HG03439 (cell line): ENCODE results near the gene DCPS.
"Not testable (repeated sequence)": the region's sequence is repeated elsewhere in the genome, so short reads cannot be mapped to it uniquely, and the experiment has no call there.

ENCODE experiments used
- ATAC-seq: cut with Tn5 transposase; IDR thresholded peaks from one replicate; pipeline ENCODE4 v1.9.1; 2021; ENCODE audit warnings: mild to moderate bottlenecking, moderate library complexity; ENCODE audit not compliant: unreplicated experiment

Gene DCPS

DNA sequence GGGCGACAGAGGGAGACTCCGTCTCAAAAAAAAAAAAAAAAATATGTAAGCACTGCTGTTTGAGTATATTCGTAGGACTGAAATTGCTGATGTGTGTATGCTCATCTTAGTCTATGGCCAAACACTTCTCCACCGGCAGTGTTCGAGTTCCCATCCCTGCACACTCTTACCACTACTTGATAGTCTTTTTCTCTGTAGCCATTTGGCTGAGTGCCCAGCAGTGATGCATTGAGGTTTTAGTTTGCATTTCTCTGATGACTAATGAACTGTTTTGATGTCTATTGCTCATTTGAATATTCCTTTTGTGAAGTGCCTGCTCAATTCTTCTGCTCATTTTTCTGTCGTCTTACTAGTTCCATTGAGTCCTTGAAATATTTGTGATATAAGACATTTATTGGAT, 19.0 kb upstream of the DCPS start:
- ATAC-seq = peak; percentile 69

DNA sequence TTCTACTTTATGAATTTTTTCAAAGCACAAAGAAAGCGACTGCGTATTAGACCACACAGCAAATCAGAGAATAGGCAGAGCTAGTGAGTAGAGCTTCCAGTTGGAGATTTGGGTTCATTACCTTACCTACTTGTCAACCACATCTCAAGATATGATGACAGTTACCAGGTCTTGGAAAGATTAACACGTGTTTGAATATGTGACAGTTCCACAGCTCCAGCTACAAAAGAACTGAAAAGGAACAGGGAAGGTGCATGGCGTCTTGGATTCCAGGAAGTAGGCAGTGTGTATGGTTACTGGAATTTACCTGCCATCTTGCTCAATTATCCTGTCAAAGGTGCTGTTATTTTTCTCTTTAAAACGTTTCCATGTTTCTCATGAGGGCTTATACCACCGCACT, 15.6 kb upstream of the DCPS start:
- ATAC-seq = no peak

DNA sequence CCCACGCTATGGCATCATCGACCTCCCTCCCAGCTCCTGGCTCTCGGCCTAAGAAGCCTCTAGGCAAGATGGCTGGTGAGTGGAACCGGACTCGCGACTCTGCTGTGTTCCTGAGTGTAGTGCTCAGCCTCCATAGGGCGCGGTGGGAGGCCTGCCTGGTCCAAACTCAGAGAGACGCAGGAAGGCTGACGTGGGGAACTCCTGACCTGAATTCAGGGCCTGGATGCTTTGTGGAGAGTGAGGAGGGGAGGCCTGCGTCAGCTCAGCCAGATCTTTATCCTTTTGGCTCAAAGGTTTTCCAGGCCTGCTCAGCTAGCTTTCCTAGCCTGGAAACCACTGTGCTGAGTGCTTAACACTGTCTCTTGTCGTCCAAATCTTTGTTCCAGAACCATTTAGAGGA, 13.0 kb upstream of the DCPS start:
- ATAC-seq = no peak

DNA sequence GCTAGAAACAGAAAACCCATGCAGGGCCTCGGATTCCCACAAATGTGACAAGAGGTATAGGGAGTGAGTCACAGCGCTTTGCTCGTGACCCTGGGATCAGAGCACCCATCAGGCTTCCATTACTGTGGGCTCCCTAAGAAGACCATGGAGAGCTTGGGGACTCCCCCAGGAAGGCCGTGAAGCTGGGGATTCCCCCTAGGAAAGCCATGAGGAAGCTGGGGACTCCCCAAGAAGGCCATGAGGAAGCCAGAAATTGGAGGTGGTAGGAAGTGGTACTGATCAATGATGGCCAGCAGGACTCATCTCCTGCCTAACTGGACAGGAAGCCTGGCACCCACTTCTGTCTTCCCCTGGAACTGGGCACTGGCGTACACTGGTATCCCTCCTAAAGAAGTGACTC, 10.1 kb upstream of the DCPS start:
- ATAC-seq = peak; percentile 57

DNA sequence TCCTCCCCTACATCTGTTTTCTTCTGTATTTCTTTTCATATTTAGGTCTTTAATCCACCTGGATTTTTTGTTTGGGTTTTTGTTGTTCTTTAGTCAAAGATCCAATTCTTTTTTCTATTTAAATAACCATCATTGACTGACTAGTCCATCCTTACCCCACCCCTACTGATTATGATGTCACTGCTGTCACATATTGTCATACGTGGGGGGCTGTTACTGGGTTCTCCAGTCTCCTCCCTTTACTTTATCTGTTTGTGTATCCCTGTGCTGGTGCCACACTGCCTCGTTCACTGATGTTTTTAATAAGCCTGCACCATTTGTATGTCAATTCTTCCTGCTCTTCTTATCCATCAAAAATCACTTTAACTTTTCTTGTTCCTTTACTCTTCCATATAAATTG, 6.9 kb upstream of the DCPS start:
- no peak for ATAC-seq

DNA sequence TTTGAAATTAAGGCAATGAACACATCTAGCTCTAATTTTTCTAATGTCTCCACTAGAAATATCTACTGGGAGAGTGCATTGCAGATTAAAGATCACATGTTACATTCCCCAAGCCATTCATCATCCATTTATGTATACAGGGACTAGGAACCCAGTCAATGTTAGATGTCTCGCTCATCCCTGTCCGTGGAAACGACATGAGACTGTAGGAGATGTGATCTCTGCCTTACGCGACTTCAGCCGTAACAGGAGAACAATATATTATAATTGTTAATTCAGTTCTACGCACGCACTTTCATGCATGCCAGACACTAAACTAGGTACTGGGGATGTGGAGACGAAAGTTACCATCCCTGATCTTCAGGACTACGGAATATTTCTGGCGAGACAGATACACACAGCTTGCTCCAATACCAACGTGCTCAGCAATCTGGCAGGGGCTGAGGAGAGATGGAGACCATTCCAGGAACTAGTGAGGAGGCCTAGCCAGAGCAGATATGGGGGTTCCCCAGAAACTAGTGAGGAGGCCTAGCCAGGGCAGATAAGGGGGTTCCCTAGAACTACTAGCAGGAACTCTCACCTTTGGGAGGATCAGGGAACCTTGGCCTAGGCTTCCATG, 706 bp downstream of the DCPS start:
- ATAC-seq = peak; percentile 5

DNA sequence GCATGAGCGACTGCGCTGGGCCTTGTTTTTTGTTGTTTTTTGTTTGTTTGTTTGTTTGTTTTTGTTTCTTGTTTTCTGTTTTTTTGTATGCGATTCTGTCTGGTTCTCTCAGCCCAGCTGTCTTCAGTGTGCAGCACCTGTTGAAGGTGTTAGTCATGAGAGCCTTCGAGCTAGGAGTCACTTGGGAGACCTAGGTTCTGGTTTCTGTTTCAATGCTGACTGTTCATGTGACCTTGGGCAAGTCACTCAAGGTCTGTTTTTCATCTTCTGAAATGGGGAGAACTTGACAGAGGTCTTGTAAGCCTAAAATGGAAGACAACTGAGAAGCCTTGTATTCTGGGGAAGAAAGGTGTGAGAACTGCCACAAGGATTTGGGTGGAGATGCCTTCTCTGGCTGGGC, 1.8 kb downstream of the DCPS start:
- peak; percentile 62 for ATAC-seq

DNA sequence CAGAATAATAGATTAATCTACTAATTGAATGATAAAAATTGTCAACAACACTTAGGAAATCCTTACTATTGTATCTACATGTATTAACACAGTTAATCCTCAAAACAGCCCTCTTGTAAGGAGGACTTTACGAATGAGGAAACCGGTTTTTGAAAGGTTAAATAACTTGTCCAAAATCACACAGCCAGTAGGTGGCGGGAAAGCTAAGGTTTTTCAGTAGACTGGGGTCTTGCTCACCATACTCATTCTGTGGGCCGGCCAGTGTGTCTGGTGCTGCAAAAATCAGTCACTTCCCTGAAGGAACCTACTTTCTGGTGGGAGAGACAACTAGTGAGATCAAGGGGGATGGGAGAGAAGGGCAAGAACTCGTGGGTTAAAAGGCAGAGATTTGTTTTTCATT, 3.8 kb downstream of the DCPS start:
- no peak for ATAC-seq

DNA sequence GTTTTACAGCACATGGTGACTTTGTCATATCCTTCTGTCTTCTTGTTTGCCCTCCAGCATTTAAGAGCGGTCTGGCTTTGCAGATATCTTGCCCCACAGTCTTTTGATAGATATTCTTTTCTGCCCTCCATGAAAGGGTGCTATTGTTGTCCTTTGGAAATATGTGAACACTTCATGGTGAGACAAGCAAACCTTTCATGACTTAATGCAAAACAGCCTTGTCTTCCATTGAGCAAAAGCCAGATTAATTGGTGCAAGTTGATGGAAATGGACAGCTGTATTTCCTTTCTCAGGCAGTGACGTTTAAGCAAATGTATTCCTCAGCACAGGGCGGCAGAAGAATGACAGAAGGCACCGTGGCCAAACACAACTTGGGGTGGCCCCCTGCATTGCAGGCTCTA, 4.4 kb downstream of the DCPS start:
- no peak for ATAC-seq

DNA sequence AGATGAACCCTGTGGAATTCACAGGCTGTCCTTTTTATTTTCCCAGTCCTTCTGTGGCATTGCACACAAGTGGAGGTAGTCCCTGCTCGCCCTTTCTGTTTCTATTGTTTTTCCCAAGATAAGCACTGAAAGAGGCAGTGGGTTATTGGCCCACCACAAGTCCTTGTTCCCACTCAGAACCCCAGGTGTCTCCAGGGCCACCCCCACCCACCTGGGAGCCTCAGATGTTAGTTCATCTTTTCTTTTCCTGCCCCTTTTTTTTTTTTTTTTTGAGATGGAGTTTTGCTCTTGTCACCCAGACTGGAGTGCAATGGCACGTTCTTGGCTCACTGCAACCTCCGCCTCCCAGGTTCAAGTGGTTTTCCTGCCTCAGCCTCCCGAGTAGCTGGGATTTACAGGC, 4.9 kb downstream of the DCPS start:
- not testable (repeated sequence) for ATAC-seq

DNA sequence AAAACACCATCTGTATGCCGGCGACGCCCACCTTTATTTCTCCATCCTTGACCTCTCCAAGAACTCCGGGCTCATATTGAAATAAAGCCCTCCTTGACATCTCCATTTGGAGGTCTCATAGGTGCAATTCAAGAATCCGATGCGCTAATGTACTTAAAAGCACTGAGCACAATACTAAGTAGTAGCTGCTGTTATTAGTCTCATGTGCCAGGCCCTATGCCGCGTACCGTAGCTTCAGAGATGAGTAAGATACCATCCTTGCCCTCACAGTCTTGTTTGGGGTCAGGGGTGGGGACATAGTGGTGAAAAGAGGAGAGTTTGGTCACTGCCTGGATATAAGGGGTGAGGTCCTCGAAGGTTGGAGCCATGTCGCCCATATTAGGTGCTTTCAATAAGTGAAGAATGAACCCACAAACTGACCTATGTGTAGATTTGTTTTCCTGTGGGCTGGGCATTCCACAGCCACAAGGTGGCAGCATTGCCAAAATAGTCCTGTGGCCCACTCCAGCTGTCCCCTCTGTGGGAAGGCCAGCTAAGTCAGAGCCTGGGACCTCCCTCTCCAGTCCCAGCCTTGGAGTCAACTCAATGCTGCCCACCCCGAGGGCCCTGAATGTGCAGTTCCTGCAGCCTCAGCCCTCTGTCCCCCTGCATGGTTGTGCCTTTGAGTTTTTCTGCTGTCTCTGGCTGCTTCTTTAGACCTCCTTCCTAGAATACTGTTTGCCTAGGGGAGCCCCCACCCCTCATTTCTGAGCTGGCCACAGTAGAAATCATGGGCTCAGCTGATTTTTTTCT, 6.5 kb downstream of the DCPS start:
- ATAC-seq = no peak

DNA sequence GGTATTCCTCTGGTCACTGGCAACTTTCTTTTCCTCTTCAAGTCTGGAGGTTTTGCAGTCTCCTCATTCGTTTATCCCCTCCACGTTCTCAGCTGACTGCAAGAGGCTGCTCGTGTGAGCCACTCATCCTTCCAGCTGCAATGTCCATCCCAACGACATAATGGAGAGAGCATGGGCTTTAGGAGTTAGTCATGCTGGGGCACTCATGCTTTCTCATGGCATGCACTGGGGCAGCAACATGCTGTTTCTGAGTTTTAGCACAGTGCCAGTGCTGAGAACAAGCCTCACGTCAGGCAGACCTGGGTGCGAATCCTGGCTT, 7.1 kb downstream of the DCPS start:
- ATAC-seq = no peak

DNA sequence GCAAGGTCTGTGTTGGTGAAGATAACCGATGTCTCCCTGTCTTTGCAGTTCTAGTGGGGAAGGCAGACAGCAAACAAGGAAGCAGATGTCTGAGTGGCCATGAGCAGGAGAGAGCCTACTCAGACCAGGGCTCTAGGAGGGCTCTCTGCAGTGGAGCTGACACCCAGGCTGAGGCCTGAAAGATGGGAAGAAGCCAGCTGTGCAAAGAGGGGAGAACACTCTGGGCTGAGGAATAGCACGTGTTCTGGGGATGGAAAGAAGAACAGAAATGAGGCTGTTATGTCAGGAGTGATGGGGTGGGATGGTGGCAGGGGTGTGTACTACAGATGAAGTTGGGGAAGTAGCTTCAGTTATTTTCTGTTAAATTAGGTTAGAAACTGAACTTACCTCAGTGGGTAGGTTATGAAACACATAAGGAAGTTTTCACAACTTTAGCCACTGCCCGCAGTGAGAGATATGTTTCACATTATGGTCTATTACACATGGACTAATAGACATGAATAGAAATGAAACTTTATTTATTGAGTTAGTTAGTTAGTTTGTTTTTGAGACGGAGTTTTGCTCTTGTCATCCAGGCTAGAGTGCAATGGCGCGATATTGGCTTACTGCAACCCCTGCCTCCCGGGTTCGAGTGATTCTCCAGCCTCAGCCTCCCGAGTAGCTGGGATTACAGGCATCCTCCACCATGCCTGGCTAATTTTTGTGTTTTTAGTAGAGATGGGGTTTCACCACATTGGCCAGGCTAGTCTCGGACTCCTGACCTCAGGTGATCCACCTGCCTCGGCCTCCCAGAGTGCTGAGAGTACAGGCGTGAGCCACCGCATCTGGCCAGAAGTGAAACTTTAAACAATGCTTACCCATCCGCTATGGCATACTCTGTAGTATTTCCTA, 7.8 kb downstream of the DCPS start:
- peak; percentile 66 for ATAC-seq

DNA sequence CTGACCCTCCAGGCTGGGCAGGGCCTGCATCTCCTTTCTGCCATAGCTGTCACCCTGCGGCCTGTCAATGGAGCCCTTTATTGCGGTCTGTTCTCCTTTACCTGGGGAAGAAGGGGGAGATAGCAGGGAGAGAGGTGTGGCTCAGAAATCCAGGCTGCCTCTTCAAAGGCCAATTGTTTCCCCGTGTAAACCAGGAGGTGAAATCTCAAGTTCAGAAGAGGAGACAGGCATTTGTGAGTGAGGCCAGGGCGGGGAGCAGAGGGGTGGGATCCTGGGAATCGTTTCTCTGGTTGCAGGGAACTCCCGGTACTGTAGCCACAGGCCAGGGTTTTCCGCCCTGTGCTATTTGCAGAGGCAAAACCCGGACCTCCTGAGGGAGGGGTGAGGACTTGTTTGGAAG, 9.1 kb downstream of the DCPS start:
- no peak for ATAC-seq

DNA sequence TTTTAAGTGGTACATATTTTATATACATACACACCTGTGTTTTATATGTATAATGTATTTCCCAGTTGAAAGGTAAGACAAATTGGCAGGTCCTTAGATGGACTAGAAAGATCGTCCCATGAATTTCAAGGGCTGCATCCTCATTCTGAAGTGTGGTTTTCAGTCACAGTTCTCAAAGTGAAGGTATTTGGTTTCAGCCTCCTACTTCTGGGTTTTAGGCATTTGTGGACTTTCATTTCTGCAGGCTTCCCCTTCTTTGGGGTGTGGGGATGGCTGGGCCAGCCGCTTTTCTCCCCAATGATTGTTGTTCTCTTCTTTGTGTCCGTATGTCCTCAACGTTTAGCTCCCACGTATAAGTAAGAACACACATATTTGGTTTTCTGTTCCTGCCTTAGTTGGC, 10.0 kb downstream of the DCPS start:
- ATAC-seq = no peak

DNA sequence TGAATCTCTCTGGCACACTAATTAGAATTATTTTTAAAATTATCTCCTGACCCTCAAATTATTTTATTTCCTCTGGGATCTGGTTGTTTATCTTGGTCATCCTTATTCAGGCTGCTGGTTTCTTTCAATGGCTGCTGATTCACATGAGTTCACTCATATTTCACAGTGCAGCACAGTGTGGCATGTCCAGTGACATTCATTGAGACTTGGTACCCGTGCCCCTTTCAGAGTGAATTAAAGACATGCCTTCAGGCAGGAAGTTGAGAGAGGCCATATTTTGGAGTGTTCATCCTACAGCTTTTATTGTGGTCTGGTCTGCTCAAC, 13.5 kb downstream of the DCPS start:
- no peak for ATAC-seq

DNA sequence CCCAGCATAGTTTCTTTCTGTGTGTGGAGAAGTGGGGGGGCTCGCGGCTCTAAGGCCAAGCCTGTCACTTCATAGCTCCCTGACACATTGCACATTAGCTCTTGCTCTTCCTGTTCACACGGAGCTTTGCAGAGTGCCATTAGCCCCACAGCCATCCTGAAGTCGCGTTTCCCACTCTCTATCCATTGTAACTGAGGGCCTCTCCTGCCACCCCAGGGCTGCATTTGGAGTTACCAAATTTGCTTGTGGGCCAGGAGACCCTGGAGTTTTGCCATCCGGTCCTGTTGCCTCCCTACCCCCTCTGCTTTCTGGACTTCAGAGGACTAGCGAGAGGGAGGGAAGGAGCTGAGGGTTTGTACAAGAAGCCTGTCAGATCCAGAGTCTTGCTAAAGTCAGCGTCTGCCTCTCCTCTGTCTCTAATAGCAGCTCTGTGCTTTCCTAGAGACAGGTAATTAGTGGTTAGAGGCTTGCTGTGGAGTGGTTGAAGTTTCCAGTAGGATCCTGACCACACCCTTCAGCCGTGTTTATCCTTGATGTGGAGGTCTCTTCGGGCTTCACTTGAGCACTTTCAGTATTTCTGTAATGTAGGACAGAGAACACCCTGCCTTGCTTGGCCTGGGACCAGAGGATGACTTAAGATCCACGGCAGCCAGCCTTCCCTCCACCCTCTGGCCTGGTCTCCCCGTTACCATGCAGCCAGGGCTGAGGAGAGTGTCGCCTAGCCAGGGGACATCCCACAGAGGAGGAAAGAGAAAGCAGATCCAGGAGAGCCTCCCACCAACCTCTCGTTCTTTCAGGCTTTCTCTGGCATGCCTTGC, 14.1 kb downstream of the DCPS start:
- no peak for ATAC-seq

DNA sequence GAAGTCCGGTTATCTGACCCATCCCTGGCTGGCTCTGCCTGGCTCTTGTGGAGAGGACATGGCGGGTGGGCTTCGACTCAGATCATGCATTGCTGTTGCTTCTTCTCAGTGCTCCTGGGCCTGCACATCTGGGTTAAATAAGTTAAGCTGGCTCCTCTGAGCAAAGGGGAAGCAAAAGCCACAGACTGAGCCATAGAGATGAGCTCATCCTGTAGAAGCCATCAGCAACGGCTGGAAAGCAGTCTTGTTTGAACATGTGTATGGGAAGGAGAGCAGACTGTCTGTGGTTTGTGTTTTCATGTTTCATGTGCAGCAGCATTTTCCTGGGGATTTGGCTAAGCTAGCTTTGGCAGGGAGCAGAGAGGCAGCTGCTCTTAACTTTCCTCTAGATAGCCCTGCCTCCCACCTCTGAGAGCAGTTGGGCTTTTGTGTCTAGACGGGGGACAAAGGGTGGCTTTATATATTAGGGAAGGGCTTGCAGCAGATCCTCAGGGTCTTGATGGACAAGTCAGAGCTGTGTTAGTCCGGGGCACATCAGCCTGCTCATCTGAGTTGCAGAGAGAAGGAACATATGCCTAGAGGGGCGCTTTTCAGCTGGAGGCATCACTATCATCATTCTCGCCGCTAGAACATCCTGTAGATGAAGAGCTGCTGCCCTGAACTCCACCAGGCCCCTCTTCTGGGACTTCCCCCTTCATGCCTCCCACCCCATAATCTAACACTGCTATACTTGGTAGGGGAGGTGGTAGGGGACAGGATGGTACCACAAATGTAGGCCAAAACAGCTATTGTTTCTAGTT, 14.9 kb downstream of the DCPS start:
- ATAC-seq = no peak

DNA sequence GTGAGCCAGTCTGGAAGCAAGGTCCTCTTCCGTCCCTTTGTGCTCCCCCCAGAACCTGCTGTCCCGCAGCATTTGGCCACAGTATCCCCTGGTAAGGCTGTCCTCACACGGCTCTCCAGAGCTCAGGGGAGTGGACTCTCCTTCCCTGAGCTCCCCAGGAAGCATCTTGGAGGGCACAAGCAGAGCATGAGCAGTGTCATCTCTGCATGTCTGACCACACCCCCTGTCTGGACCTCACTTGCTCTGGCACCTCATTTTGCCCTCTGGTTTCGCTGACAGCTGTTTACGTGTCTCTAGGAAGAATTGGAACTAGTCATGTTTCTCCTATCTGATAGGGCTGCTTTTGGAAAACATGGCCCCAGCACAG, 15.5 kb downstream of the DCPS start:
- ATAC-seq = no peak

DNA sequence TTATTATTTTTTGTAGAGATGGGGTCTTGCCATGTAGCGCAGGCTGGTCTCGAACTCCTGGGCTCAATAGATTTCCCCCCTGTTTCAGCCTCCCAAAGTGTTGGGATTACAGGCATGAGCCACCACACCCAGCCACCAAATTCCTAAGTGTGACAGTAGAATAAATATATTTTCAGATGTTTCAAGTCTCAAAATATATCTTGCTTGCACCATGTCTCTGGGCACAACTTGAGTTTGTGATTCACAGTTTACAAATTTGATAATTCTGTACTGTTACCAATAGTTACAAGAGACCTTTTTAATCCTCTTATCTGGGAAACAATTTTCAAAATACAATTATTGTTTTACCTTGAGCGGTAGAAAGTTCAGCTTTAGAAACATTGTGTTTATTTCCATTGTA, 19.1 kb downstream of the DCPS start:
- no peak for ATAC-seq
